Astrocyte of the spinal cord (primary cell): ENCODE data around the gene DMRTC1B.
"Not testable (repeated sequence)": the region's sequence is repeated elsewhere in the genome, so short reads cannot be mapped to it uniquely, and the experiment has no call there.

Experiments used
- DNase-seq: peaks from one replicate; pipeline ENCODE4 v3.0.0; 2011; ENCODE audit warnings: low read depth, low spot score
- H3K4me3 ChIP-seq: 2 replicates; pipeline ENCODE4 v1.5.1; 2011; ENCODE audit warnings: low read depth, mild to moderate bottlenecking, low read length, moderate library complexity
- in situ Hi-C: cut with HindIII; loops from 2 replicates; pipeline ENCODE4 v1.10.0; 2017; ENCODE audit warnings: low sequenced_read_pairs

DMRTC1B gene

GRCh38 chrX:72830701-72831100 lies 54.0 kb downstream of the DMRTC1B start:
- DNase-seq, in situ Hi-C loops, H3K4me3 ChIP-seq: not testable (repeated sequence)

GRCh38 chrX:72837532-72837931 lies 60.8 kb downstream of the DMRTC1B start:
- H3K4me3 ChIP-seq, DNase-seq, in situ Hi-C loops: not testable (repeated sequence)

DNA sequence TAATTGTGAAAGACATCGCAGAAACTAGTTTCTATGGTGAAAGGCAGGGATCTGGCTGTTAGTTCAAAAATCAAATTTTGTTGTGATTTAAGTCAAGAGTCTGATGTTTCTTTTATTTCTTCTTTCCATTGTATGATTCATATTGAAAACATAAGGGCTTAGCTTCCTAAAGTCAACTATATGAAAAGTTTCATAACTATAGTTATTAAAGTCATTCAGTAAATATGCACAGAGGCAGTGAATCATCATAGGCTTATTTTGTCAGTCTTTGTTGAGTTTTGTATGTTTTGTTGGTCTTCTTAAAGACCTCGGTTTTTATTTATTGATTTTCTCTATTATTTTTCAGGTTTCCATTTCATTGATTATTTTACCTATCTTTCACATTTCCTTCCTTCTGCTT lies 106.2 kb downstream of the DMRTC1B start:
- H3K4me3 ChIP-seq, in situ Hi-C loops, DNase-seq: not testable (repeated sequence)

GRCh38 chrX:72889740-72890139 lies 113.0 kb downstream of the DMRTC1B start:
- DNase-seq, in situ Hi-C loops: not testable (repeated sequence)

More at GRCh38 chrX:72889740-72890139, 113.0 kb downstream of the DMRTC1B start:
- H3K4me3 ChIP-seq: not testable (repeated sequence)
